Measurements from ENCODE around the gene OR6S1. TPM values are rescaled to one million over a fixed set of nuclear protein-coding genes. Genes with fewer than 3 reads are reported as not detected.
A peak's percentile ranks its signal among the peaks of the same experiment; 100 is the strongest.

OR6S1 gene
- total RNA-seq, 1 experiment from 2014 or later = not detected

DNA sequence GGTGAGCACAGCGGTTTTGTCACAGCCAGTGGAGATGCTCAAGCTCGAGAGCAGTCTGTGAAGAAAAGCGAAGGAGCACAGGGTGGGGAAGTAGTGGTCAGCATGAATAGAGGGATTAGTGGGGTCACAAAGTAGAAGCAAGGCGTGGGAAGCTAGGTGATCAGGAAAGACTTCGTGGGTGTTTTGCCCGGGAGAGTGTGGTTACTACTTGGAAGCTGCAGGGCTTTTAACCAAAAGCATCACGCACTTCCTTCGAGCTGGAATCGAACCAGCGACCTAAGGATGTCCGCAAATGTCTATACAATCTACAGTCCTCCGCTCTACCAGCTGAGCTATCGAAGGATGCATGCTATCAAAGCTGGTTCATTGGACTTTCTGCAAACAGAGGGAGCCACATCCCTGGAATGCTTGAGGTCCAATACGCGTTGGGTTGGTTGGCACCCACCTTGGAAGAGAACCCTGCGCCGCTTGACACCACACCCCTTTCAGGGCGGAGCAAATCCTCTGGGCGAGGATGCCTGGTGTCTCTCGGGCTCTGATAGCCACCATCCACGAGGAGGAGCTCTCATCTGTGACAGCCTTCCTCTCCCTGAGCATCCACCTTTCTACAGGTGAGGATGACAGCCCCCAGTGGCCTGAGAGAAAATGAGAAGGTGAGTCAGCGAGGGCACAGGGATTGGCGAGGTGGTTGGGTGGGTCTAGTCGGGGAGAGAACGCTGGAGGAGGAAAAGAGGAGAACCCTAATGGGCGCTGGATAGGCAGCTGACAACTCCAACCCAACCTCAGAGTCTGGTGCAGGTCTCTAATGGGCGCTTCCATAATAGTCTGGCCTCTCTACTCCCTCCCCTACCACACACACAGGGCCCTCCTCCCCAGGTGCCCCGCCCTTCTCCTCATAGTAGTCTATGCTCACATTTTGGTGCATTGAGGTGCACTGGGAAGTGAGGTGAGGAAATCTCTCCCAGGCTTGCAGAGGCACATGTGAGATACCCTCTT is 16.0 kb upstream of the OR6S1 start:
- intact Hi-C loops (cut with micrococcal nuclease) = no loop called here
- H3K27ac Mint-ChIP-seq (ENCODE audit: low read depth, unreplicated experiment) = no peak overlapping the region
- DNase-seq (ENCODE audit: unreplicated experiment) = peak; percentile 17
- H3K9me3 Mint-ChIP-seq (ENCODE audit: unreplicated experiment) = no peaks in the 10 kb centered on the region
- TF ChIP-seq, protein P1, sequence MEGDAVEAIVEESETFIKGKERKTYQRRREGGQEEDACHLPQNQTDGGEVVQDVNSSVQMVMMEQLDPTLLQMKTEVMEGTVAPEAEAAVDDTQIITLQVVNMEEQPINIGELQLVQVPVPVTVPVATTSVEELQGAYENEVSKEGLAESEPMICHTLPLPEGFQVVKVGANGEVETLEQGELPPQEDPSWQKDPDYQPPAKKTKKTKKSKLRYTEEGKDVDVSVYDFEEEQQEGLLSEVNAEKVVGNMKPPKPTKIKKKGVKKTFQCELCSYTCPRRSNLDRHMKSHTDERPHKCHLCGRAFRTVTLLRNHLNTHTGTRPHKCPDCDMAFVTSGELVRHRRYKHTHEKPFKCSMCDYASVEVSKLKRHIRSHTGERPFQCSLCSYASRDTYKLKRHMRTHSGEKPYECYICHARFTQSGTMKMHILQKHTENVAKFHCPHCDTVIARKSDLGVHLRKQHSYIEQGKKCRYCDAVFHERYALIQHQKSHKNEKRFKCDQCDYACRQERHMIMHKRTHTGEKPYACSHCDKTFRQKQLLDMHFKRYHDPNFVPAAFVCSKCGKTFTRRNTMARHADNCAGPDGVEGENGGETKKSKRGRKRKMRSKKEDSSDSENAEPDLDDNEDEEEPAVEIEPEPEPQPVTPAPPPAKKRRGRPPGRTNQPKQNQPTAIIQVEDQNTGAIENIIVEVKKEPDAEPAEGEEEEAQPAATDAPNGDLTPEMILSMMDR (IDR thresholded peaks at IDR 0.05; ENCODE audit: unreplicated experiment) = peak; percentile 10
- no TSS peak for BruUV-seq (replicated peaks)
- peaks cover 42% of the 10 kb centered on the region for H3K27me3 Mint-ChIP-seq (ENCODE audit: insufficient read depth, unreplicated experiment)
- H3K4me1 Mint-ChIP-seq (ENCODE audit: insufficient read depth, unreplicated experiment) = peaks cover 7% of the 10 kb centered on the region
- CTCF ChIA-PET = interaction anchor here (0.6 to 1.6 kb wide), 10 partner anchors 8 to 446 kb away, joined by 3 to 15 read pairs (median 3); no protein-coding TSS in a partner anchor
- POLR2A ChIA-PET = interaction anchor here (0.9 to 1.1 kb wide), 3 partner anchors 23 to 36 kb away, joined by 3 read pairs; no protein-coding TSS in a partner anchor
- no peak overlapping the region for H3K4me3 Mint-ChIP-seq (ENCODE audit: unreplicated experiment)
- H3K36me3 Mint-ChIP-seq (ENCODE audit: insufficient read depth, unreplicated experiment) = no peaks in the 10 kb centered on the region

DNA sequence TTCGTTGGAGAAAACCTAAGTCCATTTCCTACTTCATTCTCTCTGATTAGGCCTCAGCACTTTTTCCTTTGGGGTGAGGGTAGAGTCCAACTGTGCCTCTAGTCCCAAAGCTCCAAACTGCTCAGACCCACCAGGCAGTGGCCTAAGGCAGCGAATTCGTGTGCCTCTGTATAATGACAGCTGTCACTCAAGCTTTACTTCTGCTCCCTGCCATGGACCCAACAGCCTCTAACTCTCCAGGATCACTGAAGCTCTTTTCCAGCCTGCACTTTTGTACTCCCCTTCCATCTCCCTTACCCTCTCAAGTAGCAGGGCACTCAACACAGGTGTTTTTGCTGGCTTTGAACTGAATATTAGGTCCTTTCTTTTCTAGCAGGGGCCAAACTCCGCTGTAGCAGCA is 14.8 kb upstream of the OR6S1 start:
- intact Hi-C loops (cut with micrococcal nuclease) = no loop called here
- DNase-seq (ENCODE audit: unreplicated experiment) = no peak
- ChIA-PET CTCF (interaction anchor here (0.6 to 1.6 kb wide), 7 partner anchors 16 to 41 kb away, joined by 3 to 15 read pairs (median 3); no protein-coding TSS in a partner anchor), POLR2A (interaction anchor here (1.1 to 1.2 kb wide), 2 partner anchors 35 to 44 kb away, joined by 3 read pairs; no protein-coding TSS in a partner anchor)
- H3K4me3 Mint-ChIP-seq (ENCODE audit: unreplicated experiment) = no peak overlapping the region
- no peaks in the 10 kb centered on the region for H3K9me3 Mint-ChIP-seq (ENCODE audit: unreplicated experiment)
- H3K27ac Mint-ChIP-seq (ENCODE audit: low read depth, unreplicated experiment) = no peak overlapping the region
- no peaks in the 10 kb centered on the region for H3K36me3 Mint-ChIP-seq (ENCODE audit: insufficient read depth, unreplicated experiment)
- TF ChIP-seq, protein P1 (IDR thresholded peaks at IDR 0.05; ENCODE audit: unreplicated experiment) = no peak
- peaks cover 42% of the 10 kb centered on the region for H3K27me3 Mint-ChIP-seq (ENCODE audit: insufficient read depth, unreplicated experiment)
- no TSS peak for BruUV-seq (replicated peaks)
- peaks cover 5% of the 10 kb centered on the region for H3K4me1 Mint-ChIP-seq (ENCODE audit: insufficient read depth, unreplicated experiment)

DNA sequence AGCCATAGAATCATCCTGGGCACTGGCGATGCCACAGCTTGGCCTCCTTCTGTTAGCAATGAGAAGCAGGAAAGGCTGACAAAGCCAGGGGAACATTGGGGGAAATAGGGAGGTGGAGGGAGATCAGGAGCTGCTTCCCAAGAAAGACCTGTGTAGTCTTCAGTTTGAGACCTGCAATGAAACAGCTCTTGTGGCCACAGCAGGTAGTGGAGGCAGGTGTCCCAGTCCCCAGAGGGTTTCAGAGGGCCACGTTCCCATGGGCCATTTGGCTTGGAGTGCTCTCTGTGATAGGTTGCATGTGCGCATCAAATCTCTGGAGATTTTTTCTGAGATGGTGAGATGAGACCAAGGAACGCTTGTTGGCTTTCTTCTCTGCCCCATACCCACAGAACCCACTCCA is 14.4 kb upstream of the OR6S1 start:
- TF ChIP-seq, protein P1 (IDR thresholded peaks at IDR 0.05; ENCODE audit: unreplicated experiment) = no peak
- Mint-ChIP-seq H3K36me3 (ENCODE audit: insufficient read depth, unreplicated experiment) (no peaks in the 10 kb centered on the region), H3K4me1 (ENCODE audit: insufficient read depth, unreplicated experiment) (peaks cover 5% of the 10 kb centered on the region), H3K4me3 (ENCODE audit: unreplicated experiment) (no peak overlapping the region), H3K27ac (ENCODE audit: low read depth, unreplicated experiment) (no peak overlapping the region), H3K27me3 (ENCODE audit: insufficient read depth, unreplicated experiment) (peaks cover 42% of the 10 kb centered on the region), H3K9me3 (ENCODE audit: unreplicated experiment) (no peaks in the 10 kb centered on the region)
- no peak for DNase-seq (ENCODE audit: unreplicated experiment)
- POLR2A ChIA-PET = interaction anchor here (1.2 kb wide), 1 partner anchor 43 kb away, joined by 3 read pairs; no protein-coding TSS in a partner anchor
- no TSS peak for BruUV-seq (replicated peaks)
- CTCF ChIA-PET = interaction anchor here (0.6 to 1.6 kb wide), 4 partner anchors 16 to 40 kb away, joined by 3 to 15 read pairs (median 4); no protein-coding TSS in a partner anchor
- intact Hi-C loops (cut with micrococcal nuclease) = no loop called here

All from MCF 10A (cell line).